ENCODE measurements around the gene IL6R.

IL6R gene

GRCh38 chr1:154502744-154503115 is 97.6 kb downstream of the IL6R start:
- in situ Hi-C loops (cut with MboI; ENCODE audit: low sequenced_read_pairs) = no loop called here

GRCh38 chr1:154503898-154504297 is 98.8 kb downstream of the IL6R start:
- in situ Hi-C loops (cut with MboI; ENCODE audit: low sequenced_read_pairs) = no loop called here

GRCh38 chr1:154512760-154513159 is 107.6 kb downstream of the IL6R start:
- in situ Hi-C loops (cut with MboI; ENCODE audit: low sequenced_read_pairs) = no loop called here

GRCh38 chr1:154514066-154514553 is 109.0 kb downstream of the IL6R start:
- in situ Hi-C loops (cut with MboI; ENCODE audit: low sequenced_read_pairs) = no loop called here

GRCh38 chr1:154517661-154518060 is 112.5 kb downstream of the IL6R start:
- in situ Hi-C loops (cut with MboI; ENCODE audit: low sequenced_read_pairs) = no loop called here
